Calu3 (cell line): ENCODE data around the gene PTCH2. TPM values are rescaled to one million over a fixed set of nuclear protein-coding genes. Genes with fewer than 3 reads are reported as not detected.
A peak's percentile ranks its signal among the peaks of the same experiment; 100 is the strongest.

Experiments used
- BruUV-seq: library from RNA; stranded (reverse); fragments of 400-500 nt; replicated peaks from 2 replicates; lab custom pipeline; 2021; lab: Mats Ljungman, UMichigan
- CTCF ChIA-PET: fragments of 300-600 bp; sonication (Branson Sonifier 250); formaldehyde crosslinking; loops from one replicate; lab custom pipeline; 2022; ENCODE audit warnings: antibody characterized with exemption; lab: Charles Lee
- DNase-seq: peaks from one replicate; pipeline ENCODE4 v3.0.0; 2022
- H3K27ac Mint-ChIP-seq: one replicate; pipeline ENCODE4 v1.8.0; 2022; ENCODE audit warnings: mixed read lengths; ENCODE audit not compliant: unreplicated experiment
- H3K27me3 Mint-ChIP-seq: one replicate; pipeline ENCODE4 v1.8.0; 2022; ENCODE audit warnings: mixed read lengths; ENCODE audit not compliant: unreplicated experiment
- H3K36me3 Mint-ChIP-seq: one replicate; pipeline ENCODE4 v1.8.0; 2022; ENCODE audit warnings: mild to moderate bottlenecking, moderate library complexity, mixed read lengths; ENCODE audit not compliant: insufficient read depth, unreplicated experiment
- H3K4me1 Mint-ChIP-seq: one replicate; pipeline ENCODE4 v1.8.0; 2022; ENCODE audit warnings: mild to moderate bottlenecking, low read depth, mixed read lengths; ENCODE audit not compliant: unreplicated experiment
- H3K4me3 Mint-ChIP-seq: one replicate; pipeline ENCODE4 v1.8.0; 2022; ENCODE audit warnings: mild to moderate bottlenecking, low read depth, moderate library complexity, mixed read lengths; ENCODE audit not compliant: unreplicated experiment
- H3K9me3 Mint-ChIP-seq: one replicate; pipeline ENCODE4 v1.8.0; 2022; ENCODE audit warnings: low read depth, mixed read lengths; ENCODE audit not compliant: unreplicated experiment
- intact Hi-C: fragments of 100-400 bp; cut with micrococcal nuclease; formaldehyde crosslinking; loops from one replicate; pipeline ENCODE4 v1.10.0; 2022; ENCODE audit not compliant: unreplicated experiment
- total RNA-seq: library from RNA; stranded (reverse); gene quantifications from 2 replicates; pipeline ENCODE4 v1.2.3, GENCODE V29; 2022
- TF ChIP-seq, protein P1 (sequence below): fragments of 200-600 bp; IDR thresholded peaks from one replicate; pipeline ENCODE4 v1.8.0; 2022; ENCODE audit warnings: antibody characterized with exemption; ENCODE audit not compliant: unreplicated experiment

The PTCH2 gene
- total RNA-seq, 1 experiment from 2014 or later, result 0.78 TPM

DNA sequence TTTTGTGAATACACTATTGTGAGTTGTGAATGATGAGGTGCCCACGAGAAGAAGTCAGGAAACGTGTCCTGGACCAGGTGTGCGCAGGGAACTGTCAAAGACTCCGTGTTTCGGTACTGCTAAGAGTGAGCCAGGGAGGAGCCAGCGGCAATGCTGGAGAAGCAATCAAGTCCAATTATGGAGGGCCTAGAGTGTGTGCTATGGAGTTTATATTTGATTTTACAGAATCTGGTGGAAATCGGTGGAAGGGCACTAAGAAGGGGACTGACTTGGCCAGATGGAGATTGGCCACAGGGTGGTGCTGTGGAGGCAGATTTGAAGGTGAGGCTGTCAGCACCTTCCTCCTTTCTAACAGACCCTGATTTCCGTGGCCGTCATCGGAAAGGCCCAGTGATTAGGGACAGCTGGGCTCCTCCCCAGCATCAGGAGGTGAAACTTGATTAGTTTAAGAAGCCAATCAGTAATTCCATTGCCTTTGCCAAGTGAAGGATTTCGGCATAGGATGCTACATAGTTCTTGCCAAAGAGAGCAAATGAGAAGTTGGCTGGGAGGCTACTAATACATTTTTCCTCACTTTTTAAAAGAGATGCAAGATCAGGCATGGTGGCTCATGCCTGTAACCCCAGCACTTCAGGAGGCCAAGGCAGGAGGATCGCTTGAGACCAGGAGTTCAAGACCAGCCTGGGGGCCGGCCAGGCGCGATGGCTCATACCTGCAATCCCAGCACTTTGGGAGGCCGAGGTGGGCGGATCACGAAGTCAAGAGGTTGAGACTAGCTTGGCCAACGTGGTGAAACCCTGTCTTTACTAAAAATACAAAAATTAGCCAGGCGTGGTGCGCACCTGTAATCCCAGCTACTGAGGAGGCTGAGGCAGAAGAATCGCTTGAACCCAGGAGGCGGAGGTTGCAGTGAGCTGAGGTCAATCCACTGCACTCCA, 7.0 kb downstream of the PTCH2 start:
- H3K4me1 Mint-ChIP-seq, result no peaks in the 10 kb centered on the region
- no peaks in the 10 kb centered on the region for H3K27me3 Mint-ChIP-seq
- intact Hi-C loops, result loop anchor here (5.0 kb wide), 1 partner anchor 176 kb away; the partner anchor contains the start of genes HECTD3 and UROD
- H3K36me3 Mint-ChIP-seq, result peaks cover 4% of the 10 kb centered on the region
- no peaks in the 10 kb centered on the region for H3K9me3 Mint-ChIP-seq
- DNase-seq, result peak; percentile 91
- no peak overlapping the region for H3K27ac Mint-ChIP-seq
- CTCF ChIA-PET, result interaction anchor here (0.9 kb wide), 1 partner anchor 36 kb away, joined by 4 read pairs; the partner anchor contains the start of gene PLK3
- H3K4me3 Mint-ChIP-seq, result no peak overlapping the region
- TF ChIP-seq, protein P1, sequence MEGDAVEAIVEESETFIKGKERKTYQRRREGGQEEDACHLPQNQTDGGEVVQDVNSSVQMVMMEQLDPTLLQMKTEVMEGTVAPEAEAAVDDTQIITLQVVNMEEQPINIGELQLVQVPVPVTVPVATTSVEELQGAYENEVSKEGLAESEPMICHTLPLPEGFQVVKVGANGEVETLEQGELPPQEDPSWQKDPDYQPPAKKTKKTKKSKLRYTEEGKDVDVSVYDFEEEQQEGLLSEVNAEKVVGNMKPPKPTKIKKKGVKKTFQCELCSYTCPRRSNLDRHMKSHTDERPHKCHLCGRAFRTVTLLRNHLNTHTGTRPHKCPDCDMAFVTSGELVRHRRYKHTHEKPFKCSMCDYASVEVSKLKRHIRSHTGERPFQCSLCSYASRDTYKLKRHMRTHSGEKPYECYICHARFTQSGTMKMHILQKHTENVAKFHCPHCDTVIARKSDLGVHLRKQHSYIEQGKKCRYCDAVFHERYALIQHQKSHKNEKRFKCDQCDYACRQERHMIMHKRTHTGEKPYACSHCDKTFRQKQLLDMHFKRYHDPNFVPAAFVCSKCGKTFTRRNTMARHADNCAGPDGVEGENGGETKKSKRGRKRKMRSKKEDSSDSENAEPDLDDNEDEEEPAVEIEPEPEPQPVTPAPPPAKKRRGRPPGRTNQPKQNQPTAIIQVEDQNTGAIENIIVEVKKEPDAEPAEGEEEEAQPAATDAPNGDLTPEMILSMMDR, result peak; percentile 85
- BruUV-seq, result no TSS peak

DNA sequence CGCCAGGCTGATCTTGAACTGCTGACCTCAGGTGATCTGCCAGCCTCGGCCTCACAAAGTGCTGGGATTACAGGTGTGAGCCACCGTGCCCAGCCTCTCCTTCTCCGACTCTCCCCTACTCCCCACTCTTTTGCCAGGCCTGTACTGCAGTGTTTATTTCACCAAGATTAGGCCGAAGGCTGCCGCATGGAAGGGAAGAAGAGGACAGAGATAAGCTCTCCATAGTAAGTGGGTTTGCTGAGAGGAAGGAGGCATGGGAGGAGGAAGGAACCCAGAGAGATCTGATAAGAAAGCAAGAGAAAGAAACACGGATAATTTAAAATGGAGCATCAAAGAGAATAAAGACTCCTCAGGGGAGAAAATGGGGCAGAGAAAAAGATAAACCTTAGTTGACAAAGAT, 8.7 kb downstream of the PTCH2 start:
- no peak for DNase-seq
- TF ChIP-seq, protein P1, result no peak
- CTCF ChIA-PET, result interaction anchor here (0.7 kb wide), 1 partner anchor 9 kb away, joined by 3 read pairs; no protein-coding TSS in a partner anchor
- intact Hi-C loops, result no loop called here
- Mint-ChIP-seq H3K4me1 (no peaks in the 10 kb centered on the region), H3K27ac (no peak overlapping the region), H3K27me3 (no peaks in the 10 kb centered on the region), H3K36me3 (peaks cover under 1% of the 10 kb centered on the region), H3K4me3 (no peak overlapping the region), H3K9me3 (no peaks in the 10 kb centered on the region)
- no TSS peak for BruUV-seq

DNA sequence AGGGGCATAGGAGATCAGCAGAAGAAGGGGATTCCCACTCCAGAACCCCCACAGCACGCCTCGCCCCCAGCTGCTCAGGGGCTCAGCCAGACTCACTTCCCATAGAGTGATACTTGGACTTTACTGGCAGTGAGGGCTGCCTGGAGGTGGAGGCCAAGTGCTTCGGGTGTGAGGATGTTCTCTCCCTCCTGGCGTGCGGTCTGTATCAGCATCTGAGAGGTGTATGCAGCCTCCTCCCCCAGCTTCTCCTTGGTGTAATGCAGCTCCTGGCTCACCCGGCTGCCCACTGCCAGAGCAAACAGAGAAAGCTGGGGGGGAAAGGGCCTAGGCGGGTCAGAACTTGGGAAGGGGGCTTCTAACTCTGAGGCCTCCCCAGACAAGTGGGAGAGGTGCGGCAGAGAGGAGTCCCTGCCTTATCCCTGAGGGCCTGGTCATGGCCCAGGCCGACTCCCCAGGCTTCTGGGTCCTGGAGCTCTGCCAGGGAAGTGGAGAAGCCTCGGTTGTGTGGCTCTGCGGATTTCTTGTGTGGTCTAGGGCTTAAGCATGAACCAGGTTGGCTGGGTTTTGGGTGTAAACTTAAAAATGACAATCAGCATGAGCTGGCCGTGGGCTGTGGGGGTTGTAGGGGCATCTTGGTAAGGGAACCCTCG, 10.9 kb downstream of the PTCH2 start:
- H3K9me3 Mint-ChIP-seq, result no peaks in the 10 kb centered on the region
- CTCF ChIA-PET, result interaction anchor here (0.6 kb wide), 1 partner anchor 311 kb away, joined by 3 read pairs; no protein-coding TSS in a partner anchor
- no peaks in the 10 kb centered on the region for H3K27me3 Mint-ChIP-seq
- no peaks in the 10 kb centered on the region for H3K4me1 Mint-ChIP-seq
- H3K27ac Mint-ChIP-seq, result no peak overlapping the region
- no peaks in the 10 kb centered on the region for H3K36me3 Mint-ChIP-seq
- intact Hi-C loops, result no loop called here
- TF ChIP-seq, protein P1, result no peak
- DNase-seq, result no peak
- no TSS peak for BruUV-seq
- H3K4me3 Mint-ChIP-seq, result no peak overlapping the region

DNA sequence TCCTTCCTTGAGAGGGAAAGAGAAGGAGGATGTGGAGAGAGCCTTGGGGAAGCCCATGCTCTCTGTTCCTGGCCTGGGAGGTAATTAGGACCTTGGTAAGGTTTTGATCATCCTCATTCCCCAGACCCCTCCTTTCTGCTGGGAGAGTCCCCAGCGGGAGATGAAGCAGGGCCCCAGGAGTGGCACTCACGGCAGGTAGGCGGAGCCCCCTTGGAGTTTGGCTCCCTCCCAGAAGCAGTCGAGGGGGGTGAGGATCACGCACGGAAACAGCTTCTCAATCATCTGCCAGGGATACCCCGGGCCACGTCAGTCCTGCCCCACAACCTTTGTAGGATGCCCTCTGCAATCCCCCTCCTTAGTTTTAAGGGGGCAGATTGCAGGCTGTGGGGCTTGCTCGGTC, 11.5 kb downstream of the PTCH2 start:
- H3K4me3 Mint-ChIP-seq, result no peak overlapping the region
- CTCF ChIA-PET, result no interaction called here
- H3K27ac Mint-ChIP-seq, result no peak overlapping the region
- no peaks in the 10 kb centered on the region for H3K36me3 Mint-ChIP-seq
- H3K9me3 Mint-ChIP-seq, result no peaks in the 10 kb centered on the region
- TF ChIP-seq, protein P1, result no peak
- DNase-seq, result no peak
- H3K27me3 Mint-ChIP-seq, result no peaks in the 10 kb centered on the region
- no peaks in the 10 kb centered on the region for H3K4me1 Mint-ChIP-seq
- no TSS peak for BruUV-seq
- intact Hi-C loops, result no loop called here
